Thoracic aorta (tissue), 2 donors: ENCODE data around the gene RELN. TPM values are rescaled to one million over a fixed set of nuclear protein-coding genes. Genes with fewer than 3 reads are reported as not detected.

Experiments
- ATAC-seq: fragments of 150-250 bp; one replicate; pipeline ENCODE4 v1.8.0; 2017; ENCODE audit warnings: low read depth; ENCODE audit not compliant: insufficient number of reproducible peaks, low FRiP score
- DNase-seq: peaks from one replicate; pipeline ENCODE4 v3.0.0-alpha.2; 2020; ENCODE audit warnings: low spot score
- H3K27ac ChIP-seq, 2 donors: fragments of 200-600 bp; sonication (generic); 1 replicate in 1 of 2; 2 replicates in 1 of 2; pipeline ENCODE4 v1.5.1; 2016; ENCODE audit warnings: mild to moderate bottlenecking in 2 of 2, moderate library complexity in 2 of 2
- H3K27me3 ChIP-seq: fragments of 200-600 bp; sonication (generic); replicated peaks from 2 replicates; pipeline ENCODE4 v1.6.0; 2016; ENCODE audit warnings: mild to moderate bottlenecking; ENCODE audit not compliant: insufficient read depth
- H3K36me3 ChIP-seq: fragments of 200-600 bp; sonication (generic); one replicate; pipeline ENCODE4 v1.5.1; 2016
- H3K4me1 ChIP-seq, 2 donors: fragments of 200-600 bp; sonication (generic); 1 replicate in 1 of 2; 2 replicates in 1 of 2; pipeline versions ENCODE4 v1.5.1 to v1.6.0; 2016; ENCODE audit warnings: low read depth in 2 of 2, mild to moderate bottlenecking in 1 of 2; ENCODE audit not compliant: control insufficient read depth in 1 of 2
- H3K4me3 ChIP-seq: fragments of 200-600 bp; sonication (generic); 2 replicates; pipeline ENCODE4 v1.5.1; 2016; ENCODE audit warnings: mild to moderate bottlenecking
- H3K9me3 ChIP-seq: fragments of 200-600 bp; sonication (generic); 2 replicates; pipeline ENCODE4 v1.5.1; 2016
- CTCF ChIP-seq: fragments of 200-600 bp; sonication (generic); IDR thresholded peaks from one replicate; pipeline ENCODE4 v1.5.1; 2019; ENCODE audit warnings: antibody characterized with exemption
- total RNA-seq, 2 donors: library from RNA; depleted of rRNA; stranded (reverse); fragments of >200 nt; gene quantifications; one replicate each; pipeline versions ENCODE4 v1.1.0 to v1.2.3, GENCODE V29; 2016

The RELN gene
- total RNA-seq, 2 donors from 2014 or later, result 0.49 to 5.1 TPM

GRCh38 chr7:103936558-103936957 is 52.9 kb downstream of the RELN start:
- Histone ChIP-seq H3K36me3 (no peaks in the 10 kb centered on the region), H3K27ac (no peak overlapping the region), H3K4me1 (no peaks in the 10 kb centered on the region), H3K4me3 (no peak overlapping the region), H3K9me3 (no peaks in the 10 kb centered on the region), H3K27me3 (no peaks in the 10 kb centered on the region)
- no peak for DNase-seq
- no peak for TF ChIP-seq CTCF
- no peak for ATAC-seq

- TF ChIP-seq CTCF, result no peak
- Histone ChIP-seq H3K9me3 (no peaks in the 10 kb centered on the region), H3K4me1 (no peaks in the 10 kb centered on the region), H3K4me3 (no peak overlapping the region), H3K27ac (no peak overlapping the region), H3K27me3 (no peaks in the 10 kb centered on the region), H3K36me3 (no peaks in the 10 kb centered on the region)
- DNase-seq (no peak), ATAC-seq (no peak)
Measured at GRCh38 chr7:103934508-103934907, 55.0 kb downstream of the RELN start.

- no peak overlapping the region for H3K27ac ChIP-seq
- H3K4me3 ChIP-seq, result no peak overlapping the region
- no peak for DNase-seq
- ATAC-seq, result no peak
- no peaks in the 10 kb centered on the region for H3K9me3 ChIP-seq
- H3K4me1 ChIP-seq, result no peaks in the 10 kb centered on the region
- H3K36me3 ChIP-seq, result no peaks in the 10 kb centered on the region
- no peaks in the 10 kb centered on the region for H3K27me3 ChIP-seq
- TF ChIP-seq CTCF, result no peak
Measured at GRCh38 chr7:103932389-103932788, 57.1 kb downstream of the RELN start.

- no peak for ATAC-seq
- Histone ChIP-seq H3K27ac (no peak overlapping the region), H3K27me3 (no peaks in the 10 kb centered on the region), H3K36me3 (no peaks in the 10 kb centered on the region), H3K4me1 (no peaks in the 10 kb centered on the region), H3K9me3 (no peaks in the 10 kb centered on the region), H3K4me3 (no peak overlapping the region)
- no peak for DNase-seq
- no peak for TF ChIP-seq CTCF
Measured at GRCh38 chr7:103929901-103930311, 59.6 kb downstream of the RELN start.

GRCh38 chr7:103928581-103928980 is 60.9 kb downstream of the RELN start:
- no peak for ATAC-seq
- no peaks in the 10 kb centered on the region for H3K27me3 ChIP-seq
- H3K4me1 ChIP-seq, result no peaks in the 10 kb centered on the region
- H3K4me3 ChIP-seq, result no peak overlapping the region
- no peaks in the 10 kb centered on the region for H3K36me3 ChIP-seq
- DNase-seq, result no peak
- no peak overlapping the region for H3K27ac ChIP-seq
- TF ChIP-seq CTCF, result no peak
- no peaks in the 10 kb centered on the region for H3K9me3 ChIP-seq
